AG09319 (cell line): ENCODE data around the gene COL26A1.

ENCODE experiments used
- DNase-seq: peaks from one replicate; pipeline ENCODE4 v3.0.0-alpha.2; 2010; ENCODE audit warnings: low read depth; ENCODE audit errors: extremely low read depth
- CTCF ChIP-seq: IDR thresholded peaks from 2 replicates; pipeline ENCODE4 v1.5.1; 2011; ENCODE audit warnings: low read depth, mild to moderate bottlenecking, inconsistent platforms, low read length, moderate library complexity

Gene COL26A1

GRCh38 chr7:101586078-101586905 lies 223.6 kb downstream of the COL26A1 start:
- no peak for TF ChIP-seq CTCF
- no peak for DNase-seq

- no peak for TF ChIP-seq CTCF
- DNase-seq: no peak
Observed at GRCh38 chr7:101586906-101587677, 224.4 kb downstream of the COL26A1 start.

- no peak for DNase-seq
- TF ChIP-seq CTCF: no peak
Observed at GRCh38 chr7:101588131-101588935, 225.7 kb downstream of the COL26A1 start.

- TF ChIP-seq CTCF: no peak
- no peak for DNase-seq
Observed at GRCh38 chr7:101589052-101589451, 226.4 kb downstream of the COL26A1 start.

- no peak for DNase-seq
- TF ChIP-seq CTCF: no peak
Observed at GRCh38 chr7:101589976-101590662, 227.4 kb downstream of the COL26A1 start.

GRCh38 chr7:101590663-101591435 lies 228.2 kb downstream of the COL26A1 start:
- DNase-seq: no peak
- no peak for TF ChIP-seq CTCF
